Measurements from ENCODE around the gene PPME1.

PPME1 gene

GRCh38 chr11:74280494-74280893, 109.4 kb downstream of the PPME1 start:
- no peak for DNase-seq (ENCODE audit: low spot score)

- DNase-seq (ENCODE audit: low spot score): no peak
Measured at GRCh38 chr11:74282421-74282820, 111.3 kb downstream of the PPME1 start.

- DNase-seq (ENCODE audit: low spot score): no peak
Measured at GRCh38 chr11:74282914-74283371, 111.9 kb downstream of the PPME1 start.

- DNase-seq (ENCODE audit: low spot score): no peak
Measured at GRCh38 chr11:74283580-74284180, 112.6 kb downstream of the PPME1 start.

- DNase-seq (ENCODE audit: low spot score): no peak
Measured at GRCh38 chr11:74284466-74284865, 113.4 kb downstream of the PPME1 start.

- DNase-seq (ENCODE audit: low spot score): peak; percentile 89
Measured at GRCh38 chr11:74288161-74288560, 117.1 kb downstream of the PPME1 start.

GRCh38 chr11:74288911-74289310, 117.8 kb downstream of the PPME1 start:
- DNase-seq (ENCODE audit: low spot score): no peak

- no peak for DNase-seq (ENCODE audit: low spot score)
Measured at GRCh38 chr11:74297484-74297883, 126.4 kb downstream of the PPME1 start.

- DNase-seq (ENCODE audit: low spot score): no peak
Measured at GRCh38 chr11:74299015-74299414, 127.9 kb downstream of the PPME1 start.
